Activated T-helper 2 cell treated with anti-CD3 and anti-CD28 coated beads, Interferon-gamma antibody, Interleukin-2, Interleukin-4, amounts not matched to agents 10 μg/mL and 5 μg/mL and 100 μg/mL, durations not matched to agents 14 hours and 24 hours and 36 hours (primary cell): Measurements from ENCODE around the gene ELP4. TPM values are rescaled to one million over a fixed set of nuclear protein-coding genes. Genes with fewer than 3 reads are reported as not detected.
"Not testable (repeated sequence)": the region's sequence is repeated elsewhere in the genome, so short reads cannot be mapped to it uniquely, and the experiment has no call there.

ENCODE experiments used
- DNase-seq: peaks from one replicate; pipeline ENCODE4 v3.0.0; 2021; ENCODE audit warnings: low spot score
- H3K27ac Mint-ChIP-seq: one replicate; pipeline ENCODE4 v1.8.0; 2021; ENCODE audit warnings: mixed read lengths
- H3K27me3 Mint-ChIP-seq: one replicate; pipeline ENCODE4 v1.8.0; 2021; ENCODE audit warnings: low read depth, mixed read lengths
- H3K36me3 Mint-ChIP-seq: one replicate; pipeline ENCODE4 v1.8.0; 2021; ENCODE audit warnings: low read depth, mixed read lengths
- H3K4me1 Mint-ChIP-seq: one replicate; pipeline ENCODE4 v1.8.0; 2021; ENCODE audit warnings: low read depth, mixed read lengths
- H3K4me3 Mint-ChIP-seq: one replicate; pipeline ENCODE4 v1.8.0; 2021; ENCODE audit warnings: low read depth, mild to moderate bottlenecking, moderate library complexity, mixed read lengths
- H3K9me3 Mint-ChIP-seq: one replicate; pipeline ENCODE4 v1.8.0; 2021; ENCODE audit warnings: mixed read lengths
- intact Hi-C: fragments of 100-400 bp; cut with micrococcal nuclease; formaldehyde crosslinking; loops from one replicate; pipeline ENCODE4 v1.15.1; 2023
- total RNA-seq: library from RNA; stranded (reverse); gene quantifications from 2 replicates; pipeline ENCODE4 v1.2.3, GENCODE V29; 2022

The ELP4 gene
- total RNA-seq: 18.6 and 19.1 TPM in 2 replicates

GRCh38 chr11:31509429-31510345 lies at the start of gene ELP4, which contains the start of gene IMMP1L:
TSS of gene ELP4 (plus strand) at chr11:31509767. CDS start at chr11:31509785, 18 bp downstream.
TSS of gene IMMP1L (minus strand) at chr11:31509622. CDS start at chr11:31463276, 46,346 bp downstream.
- DNase-seq: peak; percentile 93
- Mint-ChIP-seq H3K4me3 (peak within 1 kb of the TSS; percentile 91), H3K27ac (peak within 1 kb of the TSS; percentile 84), H3K27me3 (no peaks in the 10 kb centered on the region), H3K9me3 (no peaks in the 10 kb centered on the region), H3K36me3 (peaks cover 3% of the 10 kb centered on the region), H3K4me1 (peaks cover 24% of the 10 kb centered on the region)
- intact Hi-C loops: loop anchor here (2.0 to 10.0 kb wide), 2 partner anchors 141 to 1075 kb away; partner anchors contain the start of genes DCDC1, DNAJC24 and EIF3M

GRCh38 chr11:31464436-31464835 lies 45.1 kb upstream of the ELP4 start:
- intact Hi-C loops: no loop called here
- no peak for DNase-seq

GRCh38 chr11:31474083-31474482 lies 35.5 kb upstream of the ELP4 start:
- no peaks in the 10 kb centered on the region for H3K9me3 Mint-ChIP-seq
- no peaks in the 10 kb centered on the region for H3K27me3 Mint-ChIP-seq
- no peak for DNase-seq
- H3K4me1 Mint-ChIP-seq: no peaks in the 10 kb centered on the region
- no peaks in the 10 kb centered on the region for H3K36me3 Mint-ChIP-seq
- no peak overlapping the region for H3K27ac Mint-ChIP-seq
- intact Hi-C loops: no loop called here
- no peak overlapping the region for H3K4me3 Mint-ChIP-seq

More at GRCh38 chr11:31464436-31464835, 45.1 kb upstream of the ELP4 start:
- no peak overlapping the region for H3K4me3 Mint-ChIP-seq
- H3K27ac Mint-ChIP-seq: no peak overlapping the region
- no peaks in the 10 kb centered on the region for H3K4me1 Mint-ChIP-seq
- H3K27me3 Mint-ChIP-seq: no peaks in the 10 kb centered on the region
- H3K9me3 Mint-ChIP-seq: peaks cover 26% of the 10 kb centered on the region
- peaks cover 39% of the 10 kb centered on the region for H3K36me3 Mint-ChIP-seq

- no peaks in the 10 kb centered on the region for H3K27me3 Mint-ChIP-seq
- no peaks in the 10 kb centered on the region for H3K4me1 Mint-ChIP-seq
- H3K9me3 Mint-ChIP-seq: no peaks in the 10 kb centered on the region
- no peaks in the 10 kb centered on the region for H3K36me3 Mint-ChIP-seq
- DNase-seq: no peak
- intact Hi-C loops: no loop called here
- H3K27ac Mint-ChIP-seq: no peak overlapping the region
- no peak overlapping the region for H3K4me3 Mint-ChIP-seq
Observed at GRCh38 chr11:31477528-31478222, 31.9 kb upstream of the ELP4 start.

- no peak for DNase-seq
- H3K27me3 Mint-ChIP-seq: no peaks in the 10 kb centered on the region
- no peak overlapping the region for H3K4me3 Mint-ChIP-seq
- no peaks in the 10 kb centered on the region for H3K36me3 Mint-ChIP-seq
- no peak overlapping the region for H3K27ac Mint-ChIP-seq
- no peaks in the 10 kb centered on the region for H3K9me3 Mint-ChIP-seq
- no peaks in the 10 kb centered on the region for H3K4me1 Mint-ChIP-seq
- intact Hi-C loops: no loop called here
Observed at GRCh38 chr11:31478223-31478590, 31.4 kb upstream of the ELP4 start.

- DNase-seq: no peak
- no peak overlapping the region for H3K4me3 Mint-ChIP-seq
- intact Hi-C loops: no loop called here
- H3K27me3 Mint-ChIP-seq: no peaks in the 10 kb centered on the region
- no peaks in the 10 kb centered on the region for H3K36me3 Mint-ChIP-seq
- H3K4me1 Mint-ChIP-seq: no peaks in the 10 kb centered on the region
- H3K27ac Mint-ChIP-seq: no peak overlapping the region
- no peaks in the 10 kb centered on the region for H3K9me3 Mint-ChIP-seq
Observed at GRCh38 chr11:31479066-31479465, 30.5 kb upstream of the ELP4 start.

GRCh38 chr11:31480930-31481329 lies 28.6 kb upstream of the ELP4 start:
- H3K27me3 Mint-ChIP-seq: no peaks in the 10 kb centered on the region
- H3K36me3 Mint-ChIP-seq: no peaks in the 10 kb centered on the region
- H3K4me3 Mint-ChIP-seq: no peak overlapping the region
- no peak for DNase-seq
- no peaks in the 10 kb centered on the region for H3K9me3 Mint-ChIP-seq
- H3K27ac Mint-ChIP-seq: no peak overlapping the region
- H3K4me1 Mint-ChIP-seq: peaks cover under 1% of the 10 kb centered on the region
- intact Hi-C loops: loop anchor here (10.0 kb wide), 1 partner anchor 334 kb away; the partner anchor contains the start of gene PAX6

GRCh38 chr11:31484497-31484896 lies 25.1 kb upstream of the ELP4 start:
- Mint-ChIP-seq H3K4me1 (peaks cover 7% of the 10 kb centered on the region), H3K27me3 (no peaks in the 10 kb centered on the region), H3K27ac (no peak overlapping the region), H3K4me3 (no peak overlapping the region), H3K9me3 (no peaks in the 10 kb centered on the region), H3K36me3 (peaks cover 2% of the 10 kb centered on the region)
- no peak for DNase-seq
- intact Hi-C loops: loop anchor here (10.0 kb wide), 1 partner anchor 330 kb away; the partner anchor contains the start of gene PAX6

- peaks cover 20% of the 10 kb centered on the region for H3K4me1 Mint-ChIP-seq
Observed at GRCh38 chr11:31487848-31488247, 21.7 kb upstream of the ELP4 start.

GRCh38 chr11:31492320-31492913 lies 17.1 kb upstream of the ELP4 start:
- Mint-ChIP-seq H3K27me3 (no peaks in the 10 kb centered on the region), H3K27ac (no peak overlapping the region), H3K4me1 (peaks cover 18% of the 10 kb centered on the region), H3K36me3 (peaks cover 51% of the 10 kb centered on the region), H3K4me3 (no peak overlapping the region), H3K9me3 (peaks cover 26% of the 10 kb centered on the region)
- intact Hi-C loops: no loop called here
- no peak for DNase-seq

More at GRCh38 chr11:31487848-31488247, 21.7 kb upstream of the ELP4 start:
- Mint-ChIP-seq H3K27ac (no peak overlapping the region), H3K27me3 (no peaks in the 10 kb centered on the region), H3K9me3 (no peaks in the 10 kb centered on the region), H3K36me3 (peaks cover 19% of the 10 kb centered on the region), H3K4me3 (no peak overlapping the region)
- DNase-seq: no peak
- intact Hi-C loops: loop anchor here (10.0 kb wide), 1 partner anchor 327 kb away; the partner anchor contains the start of gene PAX6

GRCh38 chr11:31493235-31493634 lies 16.3 kb upstream of the ELP4 start:
- intact Hi-C loops: no loop called here
- Mint-ChIP-seq H3K27me3 (no peaks in the 10 kb centered on the region), H3K9me3 (peaks cover 26% of the 10 kb centered on the region), H3K4me3 (no peak overlapping the region), H3K27ac (no peak overlapping the region), H3K4me1 (peaks cover 15% of the 10 kb centered on the region), H3K36me3 (peaks cover 51% of the 10 kb centered on the region)
- DNase-seq: no peak

- H3K27ac Mint-ChIP-seq, H3K27me3 Mint-ChIP-seq, intact Hi-C loops, H3K4me3 Mint-ChIP-seq, DNase-seq: not testable (repeated sequence)
- Mint-ChIP-seq H3K9me3 (peaks cover 26% of the 10 kb centered on the region), H3K4me1 (peaks cover 15% of the 10 kb centered on the region), H3K36me3 (peaks cover 51% of the 10 kb centered on the region)
Observed at GRCh38 chr11:31493762-31494161, 15.8 kb upstream of the ELP4 start.
